K562 (cell line): ENCODE measurements around the gene NINJ2. TPM values are rescaled to one million over a fixed set of nuclear protein-coding genes. Genes with fewer than 3 reads are reported as not detected.
A peak's percentile ranks its signal among the peaks of the same experiment; 100 is the strongest.

ENCODE experiments used
- ATAC-seq: fragments of 200-7000 bp; cut with Tn5 transposase; 3 replicates; pipeline ENCODE4 v1.9.1; 2020; ENCODE audit warnings: moderate library complexity
- BruUV-seq: library from RNA; stranded (reverse); fragments of 400-500 nt; replicated peaks from 2 replicates; lab custom pipeline; 2021; lab: Mats Ljungman, UMichigan
- CTCF ChIA-PET: fragments of 300-600 bp; formaldehyde crosslinking; extraction: SDS; loops from one replicate; lab custom pipeline; 2021; ENCODE audit warnings: low intra/inter-chr PET ratio; lab: Yijun Ruan, JAX
- POLR2A ChIA-PET: fragments of 300-600, 350-650 bp; sonication (Branson Sonifier 250); formaldehyde crosslinking; extraction: SDS; loops from one replicate; lab custom pipeline; 2021; ENCODE audit warnings: antibody characterized with exemption, inconsistent platforms; lab: Yijun Ruan, JAX
- DNase-seq, 4 experiments: peaks; one replicate each; pipeline versions ENCODE4 v3.0.0 to v3.0.0-alpha.2; 2011 to 2018; ENCODE audit warnings: low spot score in 3 of 4, mixed read lengths in 3 of 4; ENCODE audit errors: extremely low read depth in 1 of 4
- FAIRE-seq: peaks from 2 replicates; lab custom pipeline; 2011; peaks lifted over from hg19 to GRCh38; lab: Jason Lieb, UNC
- H2AFZ ChIP-seq: 2 replicates; pipeline ENCODE4 v1.6.0; 2011; ENCODE audit warnings: low read depth, low read length, control low read depth, inconsistent platforms
- H3K27ac ChIP-seq: fragments of 200-600 bp; 3 replicates; pipeline ENCODE4 v1.8.0; 2011; ENCODE audit warnings: low read depth, mild to moderate bottlenecking, control low read depth, inconsistent platforms, low read length, moderate library complexity, mixed read lengths; ENCODE audit errors: extremely low read depth
- H3K27me3 ChIP-seq, 2 experiments: fragments of 300-600 bp in 1 of 2; 2 replicates in 1 of 2; 3 replicates in 1 of 2; pipeline versions ENCODE4 v1.6.0 to v1.8.0; 2011; ENCODE audit warnings: inconsistent platforms in 2 of 2, low read length in 2 of 2, mild to moderate bottlenecking in 1 of 2, mixed read lengths in 1 of 2, moderate library complexity in 1 of 2; ENCODE audit not compliant: control insufficient read depth in 2 of 2, insufficient read depth in 2 of 2
- H3K36me3 ChIP-seq: fragments of 300-600 bp; 3 replicates; pipeline ENCODE4 v1.8.0; 2011; ENCODE audit warnings: mild to moderate bottlenecking, low read length, inconsistent platforms; ENCODE audit not compliant: control insufficient read depth, insufficient read depth
- H3K4me1 ChIP-seq, 2 experiments: fragments of 200-600 bp in 1 of 2; replicated peaks in 1 of 2; 2 replicates in 1 of 2; 3 replicates in 1 of 2; pipeline versions ENCODE4 v1.5.1 to v1.8.0; 2011; ENCODE audit warnings: inconsistent platforms in 2 of 2, low read length in 2 of 2, mild to moderate bottlenecking in 1 of 2, mixed read lengths in 1 of 2, moderate library complexity in 1 of 2; ENCODE audit not compliant: control insufficient read depth in 2 of 2, insufficient read depth in 2 of 2
- H3K4me2 ChIP-seq: 2 replicates; pipeline ENCODE4 v1.6.1; 2011; ENCODE audit warnings: low read length, control low read depth, inconsistent platforms, mixed read lengths; ENCODE audit not compliant: insufficient read depth
- H3K4me3 ChIP-seq: fragments of 200-600 bp; sonication (generic), shearing (Covaris generic); 2 replicates; pipeline ENCODE4 v1.5.1; 2016; ENCODE audit warnings: control low read depth, inconsistent platforms
- H3K79me2 ChIP-seq: fragments of 200-600 bp; 3 replicates; pipeline ENCODE4 v1.8.0; 2011; ENCODE audit warnings: low read length, inconsistent platforms; ENCODE audit not compliant: control insufficient read depth, insufficient read depth
- H3K9ac ChIP-seq, 2 experiments: 2 replicates each; pipeline versions ENCODE4 v1.6.0 to v1.6.1; 2011; ENCODE audit warnings: low read depth in 2 of 2, low read length in 2 of 2, control low read depth in 1 of 2, inconsistent platforms in 1 of 2, mild to moderate bottlenecking in 1 of 2, mixed read lengths in 1 of 2; ENCODE audit not compliant: insufficient read depth in 1 of 2
- H3K9me1 ChIP-seq: one replicate; pipeline ENCODE4 v1.6.0; 2011; ENCODE audit warnings: inconsistent platforms, mild to moderate bottlenecking, low read length, moderate library complexity; ENCODE audit not compliant: control insufficient read depth, insufficient read depth
- H3K9me3 ChIP-seq: replicated peaks from 2 replicates; pipeline ENCODE4 v1.5.1; 2011; ENCODE audit warnings: low read depth, low read length, inconsistent platforms; ENCODE audit not compliant: control insufficient read depth, insufficient read depth
- H4K20me1 ChIP-seq: replicated peaks from 2 replicates; pipeline ENCODE4 v1.6.1; 2011; ENCODE audit warnings: low read length, inconsistent platforms, mixed read lengths; ENCODE audit not compliant: control insufficient read depth, insufficient read depth
- BHLHE40 ChIP-seq: IDR thresholded peaks from 2 replicates; pipeline ENCODE4 v1.6.1; 2011; ENCODE audit warnings: low read length, improper control_type of control experiment
- CXXC5 ChIP-seq: fragments of 250-450 bp; sonication (Bioruptor Pico); IDR thresholded peaks from 2 replicates; pipeline ENCODE4 v1.8.0; 2022; ENCODE audit warnings: inconsistent platforms, mild to moderate bottlenecking, moderate library complexity
- EGR1 ChIP-seq: fragments of 450-650 bp; conservative IDR thresholded peaks from 2 replicates; pipeline ENCODE4 v1.6.1; 2017; ENCODE audit warnings: mild to moderate bottlenecking
- HDAC2 ChIP-seq: fragments of 450-650 bp; IDR thresholded peaks from 2 replicates; pipeline ENCODE4 v1.6.1; 2016; ENCODE audit warnings: mild to moderate bottlenecking
- L3MBTL2 ChIP-seq: fragments of 450-650 bp; IDR thresholded peaks from 2 replicates; pipeline ENCODE4 v1.6.1; 2016; ENCODE audit warnings: mild to moderate bottlenecking, moderate library complexity
- RNF2 ChIP-seq: sonication (generic); IDR thresholded peaks from 2 replicates; pipeline ENCODE4 v1.6.1; 2016
- SPI1 ChIP-seq: IDR thresholded peaks from 2 replicates; pipeline ENCODE4 v1.6.1; 2011; ENCODE audit warnings: low read depth, low read length, control low read depth, borderline replicate concordance
- TRIM28 ChIP-seq: fragments of 450-650 bp; IDR thresholded peaks from 2 replicates; pipeline ENCODE4 v1.6.1; 2017
- ZNF766 ChIP-seq: fragments of 200-800 bp; sonication (Bioruptor generic); conservative IDR thresholded peaks from 2 replicates; pipeline ENCODE4 v1.6.1; 2016; ENCODE audit warnings: missing genetic modification characterization, missing compliant biosample characterization
- ZNF778 ChIP-seq: fragments of 450-650 bp; formaldehyde crosslinking; IDR thresholded peaks from 2 replicates; pipeline ENCODE4 v1.4.0; 2020; ENCODE audit warnings: mild to moderate bottlenecking, moderate library complexity
- WGBS: fragments of 100-300 bp; shearing (Covaris generic); methylation state at CpG from one replicate; pipeline ENCODE4 v1.1.6; 2016; ENCODE audit warnings: low coverage, mixed read lengths; ENCODE audit not compliant: insufficient coverage; ENCODE audit errors: missing lambda C conversion rate; 5-methylcytosine and 5-hydroxymethylcytosine counted together
- in situ Hi-C: fragments of 300-500 bp; cut with MboI; formaldehyde crosslinking; loops from 4 replicates; pipeline ENCODE4 v1.15.0; 2018; ENCODE audit warnings: inconsistent platforms, mixed read lengths
- intact Hi-C: fragments of 100-400 bp; cut with micrococcal nuclease; formaldehyde crosslinking; loops from 2 replicates; pipeline ENCODE4 v1.14.2; 2022
- polyA plus RNA-seq, 8 experiments: library from polyadenylated mRNA; depleted of rRNA in 4 of 8; stranded (reverse) in 5 of 8; unstranded in 3 of 8; fragments of >200 nt; fragmentation: Nextera tagmentation in 2 of 8; fragmentation: Illumina TruSeq in 1 of 8; extraction: Ambion mirVana in 2 of 8; extraction: Trizol in 1 of 8; gene quantifications; 2 replicates each; pipeline versions ENCODE4 v1.2.1 to v1.2.3, GENCODE V29; 2011 to 2014; ENCODE audit warnings: inconsistent platforms in 1 of 8, missing spikeins in 1 of 8
- total RNA-seq, 7 experiments: library from RNA; depleted of rRNA in 6 of 7; stranded (reverse); fragments of >200 nt in 6 of 7; fragmentation: Illumina TruSeq in 2 of 7; extraction: Trizol in 2 of 7; gene quantifications; 2 replicates each; pipeline versions ENCODE4 v1.2.1 to v1.2.3, GENCODE V29; 2011 to 2021; ENCODE audit warnings: low replicate concordance in 1 of 7
- TF ChIP-seq, protein P1 (sequence below), 2 experiments: IDR thresholded peaks; 2 replicates each; pipeline ENCODE4 v1.6.1; 2011; ENCODE audit warnings: borderline replicate concordance in 1 of 2, control low read depth in 1 of 2, low read depth in 1 of 2, low read length in 1 of 2, mild to moderate bottlenecking in 1 of 2, mixed read lengths in 1 of 2, moderate library complexity in 1 of 2; ENCODE audit not compliant: insufficient read depth in 1 of 2, insufficient read length in 1 of 2, poor library complexity in 1 of 2, severe bottlenecking in 1 of 2; ENCODE audit errors: extremely low read depth in 1 of 2
- TF ChIP-seq, protein P2 (sequence below), 2 experiments: fragments of 450-650 bp; conservative IDR thresholded peaks; 2 replicates each; pipeline ENCODE4 v1.6.1; 2017; ENCODE audit warnings: mild to moderate bottlenecking in 2 of 2, moderate library complexity in 2 of 2
- TF ChIP-seq, protein P3 (sequence below): sonication (generic); formaldehyde crosslinking; IDR thresholded peaks from 2 replicates; pipeline ENCODE4 v1.9.0; 2022; ENCODE audit warnings: mild to moderate bottlenecking, missing genetic modification reagents
- TF ChIP-seq, protein P4 (sequence below): fragments of 450-650 bp; IDR thresholded peaks from 2 replicates; pipeline ENCODE4 v1.6.1; 2016; ENCODE audit warnings: low read depth, mild to moderate bottlenecking, moderate library complexity
- TF ChIP-seq, protein P5 (sequence below): fragments of 200-800 bp; sonication (Bioruptor generic); IDR thresholded peaks from 2 replicates; pipeline ENCODE4 v1.6.1; 2017; ENCODE audit warnings: missing genetic modification characterization, missing compliant biosample characterization

NINJ2 gene
- total and polyA plus RNA-seq, 9 of the 15 experiments (the other 6 are each of a cell fraction or from before 2014, with no cell fraction given), result 2.6 to 16.0 (median 4.5) TPM

DNA sequence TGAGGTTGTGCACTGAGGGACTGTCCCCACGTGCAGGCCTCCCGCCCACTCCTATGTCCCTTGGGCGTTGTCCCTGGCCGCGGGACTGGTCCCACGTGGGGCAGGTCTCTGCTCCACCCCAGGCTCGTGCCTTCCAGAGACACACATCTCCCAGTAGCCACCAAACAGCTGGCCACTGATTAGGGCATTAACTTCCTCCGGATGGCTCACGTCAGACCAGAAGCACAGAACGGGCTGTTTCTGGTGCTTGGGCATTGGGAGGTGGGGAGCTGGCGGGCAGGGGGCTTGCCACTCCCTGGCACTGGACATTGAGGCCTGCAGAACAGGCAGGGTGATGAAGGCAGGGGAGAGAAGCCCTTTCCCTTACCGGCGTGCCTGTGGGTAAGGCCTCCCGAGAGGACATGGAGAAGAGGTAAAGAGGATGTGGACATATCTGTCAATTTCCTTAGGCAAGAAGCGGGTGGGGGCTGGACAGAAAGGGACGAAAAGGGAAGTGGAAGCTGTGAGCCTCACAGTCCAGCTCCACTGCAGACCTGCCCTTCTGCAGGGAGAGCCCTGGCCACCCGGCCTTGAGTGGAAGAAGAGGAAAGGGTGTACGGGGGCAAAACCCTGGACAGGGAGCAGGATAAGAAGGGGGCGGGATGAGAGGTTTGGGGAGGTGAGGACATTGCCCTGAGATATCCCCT, 101.2 kb downstream of the NINJ2 start:
- no peak for FAIRE-seq
- 11% methylated on average over 15 of the region's 19 CpGs for WGBS
- in situ Hi-C loops (loop anchor here (10.0 to 25.0 kb wide), 2 partner anchors 513 to 1025 kb away; partner anchors contain the start of gene FBXL14), intact Hi-C loops (no loop called here)
- H3K9me1 ChIP-seq, result no peaks in the 10 kb centered on the region
- ChIA-PET CTCF (no interaction called here), POLR2A (no interaction called here)
- H3K4me2 ChIP-seq, result peak overlapping the region; percentile 25
- 0 out of 2 replicates have a peak, but pooled peaks cover 9% of the 10 kb centered on the region for H4K20me1 ChIP-seq
- no peaks in the 10 kb centered on the region for H3K36me3 ChIP-seq
- ATAC-seq, result peak; percentile 42
- H3K4me1 ChIP-seq, result peaks cover 12 to 37% of the 10 kb centered on the region in 2 experiments; a peak in 4 of 5 replicates
- no TSS peak for BruUV-seq
- H3K4me3 ChIP-seq, result no peak overlapping the region
- peaks cover 19 to 40% of the 10 kb centered on the region in 2 experiments; a peak in 4 of 5 replicates for H3K27me3 ChIP-seq
- H3K9ac ChIP-seq, result peak overlapping the region in 1 of 2 experiments; percentile 6; a peak in 1 of 4 replicates
- DNase-seq, result peak in 3 of 4 experiments; percentile 24 to 43 (median 40)
- H3K79me2 ChIP-seq, result no peaks in the 10 kb centered on the region
- peak overlapping the region; percentile 66; the same call in 1 of the 2 replicates for H2AFZ ChIP-seq
- no peaks in the 10 kb centered on the region for H3K9me3 ChIP-seq
- H3K27ac ChIP-seq, result no peak overlapping the region
- TF ChIP-seq RNF2 (no peak), ZNF778 (CRISPR knock-in tag) (no peak), SPI1 (peak; percentile 95), L3MBTL2 (peak; percentile 29; the same call in 1 of the 2 replicates), CXXC5 (CRISPR knock-in tag) (no peak), ZNF766 (CRISPR knock-in tag) (no peak), BHLHE40 (peak; percentile 69), TRIM28 (no peak), EGR1 (peak; percentile 50), HDAC2 (no peak)
- TF ChIP-seq, protein P1, sequence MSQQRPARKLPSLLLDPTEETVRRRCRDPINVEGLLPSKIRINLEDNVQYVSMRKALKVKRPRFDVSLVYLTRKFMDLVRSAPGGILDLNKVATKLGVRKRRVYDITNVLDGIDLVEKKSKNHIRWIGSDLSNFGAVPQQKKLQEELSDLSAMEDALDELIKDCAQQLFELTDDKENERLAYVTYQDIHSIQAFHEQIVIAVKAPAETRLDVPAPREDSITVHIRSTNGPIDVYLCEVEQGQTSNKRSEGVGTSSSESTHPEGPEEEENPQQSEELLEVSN (IDR thresholded peaks at IDR 0.05; ENCODE audit: borderline replicate concordance in 1 of 2, extremely low read depth in 1 of 2, insufficient read depth in 1 of 2, insufficient read length in 1 of 2, low read depth in 1 of 2, low read length in 1 of 2, poor library complexity in 1 of 2, severe bottlenecking in 1 of 2), result peak; percentile 21 to 58
- TF ChIP-seq, protein P2, sequence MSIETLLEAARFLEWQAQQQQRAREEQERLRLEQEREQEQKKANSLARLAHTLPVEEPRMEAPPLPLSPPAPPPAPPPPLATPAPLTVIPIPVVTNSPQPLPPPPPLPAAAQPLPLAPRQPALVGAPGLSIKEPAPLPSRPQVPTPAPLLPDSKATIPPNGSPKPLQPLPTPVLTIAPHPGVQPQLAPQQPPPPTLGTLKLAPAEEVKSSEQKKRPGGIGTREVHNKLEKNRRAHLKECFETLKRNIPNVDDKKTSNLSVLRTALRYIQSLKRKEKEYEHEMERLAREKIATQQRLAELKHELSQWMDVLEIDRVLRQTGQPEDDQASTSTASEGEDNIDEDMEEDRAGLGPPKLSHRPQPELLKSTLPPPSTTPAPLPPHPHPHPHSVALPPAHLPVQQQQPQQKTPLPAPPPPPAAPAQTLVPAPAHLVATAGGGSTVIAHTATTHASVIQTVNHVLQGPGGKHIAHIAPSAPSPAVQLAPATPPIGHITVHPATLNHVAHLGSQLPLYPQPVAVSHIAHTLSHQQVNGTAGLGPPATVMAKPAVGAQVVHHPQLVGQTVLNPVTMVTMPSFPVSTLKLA (conservative IDR thresholded peaks at IDR 0.05), result peak in 1 of 2 experiments; percentile 61; a peak in 2 of 4 replicates
- TF ChIP-seq, protein P3, sequence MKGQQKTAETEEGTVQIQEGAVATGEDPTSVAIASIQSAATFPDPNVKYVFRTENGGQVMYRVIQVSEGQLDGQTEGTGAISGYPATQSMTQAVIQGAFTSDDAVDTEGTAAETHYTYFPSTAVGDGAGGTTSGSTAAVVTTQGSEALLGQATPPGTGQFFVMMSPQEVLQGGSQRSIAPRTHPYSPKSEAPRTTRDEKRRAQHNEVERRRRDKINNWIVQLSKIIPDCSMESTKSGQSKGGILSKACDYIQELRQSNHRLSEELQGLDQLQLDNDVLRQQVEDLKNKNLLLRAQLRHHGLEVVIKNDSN, result peak; percentile 50
- TF ChIP-seq, protein P4, sequence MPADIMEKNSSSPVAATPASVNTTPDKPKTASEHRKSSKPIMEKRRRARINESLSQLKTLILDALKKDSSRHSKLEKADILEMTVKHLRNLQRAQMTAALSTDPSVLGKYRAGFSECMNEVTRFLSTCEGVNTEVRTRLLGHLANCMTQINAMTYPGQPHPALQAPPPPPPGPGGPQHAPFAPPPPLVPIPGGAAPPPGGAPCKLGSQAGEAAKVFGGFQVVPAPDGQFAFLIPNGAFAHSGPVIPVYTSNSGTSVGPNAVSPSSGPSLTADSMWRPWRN, result peak; percentile 64
- TF ChIP-seq, protein P5, sequence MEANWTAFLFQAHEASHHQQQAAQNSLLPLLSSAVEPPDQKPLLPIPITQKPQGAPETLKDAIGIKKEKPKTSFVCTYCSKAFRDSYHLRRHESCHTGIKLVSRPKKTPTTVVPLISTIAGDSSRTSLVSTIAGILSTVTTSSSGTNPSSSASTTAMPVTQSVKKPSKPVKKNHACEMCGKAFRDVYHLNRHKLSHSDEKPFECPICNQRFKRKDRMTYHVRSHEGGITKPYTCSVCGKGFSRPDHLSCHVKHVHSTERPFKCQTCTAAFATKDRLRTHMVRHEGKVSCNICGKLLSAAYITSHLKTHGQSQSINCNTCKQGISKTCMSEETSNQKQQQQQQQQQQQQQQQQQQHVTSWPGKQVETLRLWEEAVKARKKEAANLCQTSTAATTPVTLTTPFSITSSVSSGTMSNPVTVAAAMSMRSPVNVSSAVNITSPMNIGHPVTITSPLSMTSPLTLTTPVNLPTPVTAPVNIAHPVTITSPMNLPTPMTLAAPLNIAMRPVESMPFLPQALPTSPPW (CRISPR knock-in tag), result peak; percentile 19; the same call in 1 of the 2 replicates
